ENCODE data around the gene NHS.

- TF ChIP-seq CTCF (IDR thresholded peaks at IDR 0.05 in 8 of 11, conservative IDR thresholded peaks at IDR 0.05 in 3 of 11) (no peak), POLR2A (IDR thresholded peaks at IDR 0.05) (no peak), POLR2AphosphoS5 (IDR thresholded peaks at IDR 0.05) (peak in 1 of 3 donors; percentile 13)
These were observed 834 bp downstream of the NHS start for GRCh38 chrX:17375637-17376430.
